HepG2 (cell line): ENCODE data around the gene PPP2R2C. TPM values are rescaled to one million over a fixed set of nuclear protein-coding genes. Genes with fewer than 3 reads are reported as not detected.

Experiments
- ARNT ChIP-seq: fragments of 450-650 bp; IDR thresholded peaks from 2 replicates; pipeline ENCODE4 v1.6.1; 2017
- ATF5 ChIP-seq: sonication (generic); formaldehyde crosslinking; IDR thresholded peaks from 2 replicates; pipeline ENCODE4 v1.4.0; 2020; ENCODE audit warnings: mild to moderate bottlenecking, low read depth, missing genetic modification reagents
- CENPT ChIP-seq: sonication (generic); formaldehyde crosslinking; IDR thresholded peaks from 2 replicates; pipeline ENCODE4 v1.8.0; 2022; ENCODE audit warnings: low read depth, mild to moderate bottlenecking, moderate library complexity, missing genetic modification reagents
- E2F1 ChIP-seq: sonication (generic); formaldehyde crosslinking; IDR thresholded peaks from 2 replicates; pipeline ENCODE4 v1.5.0; 2020; ENCODE audit warnings: missing genetic modification reagents
- KDM5B ChIP-seq: sonication (generic); formaldehyde crosslinking; IDR thresholded peaks from 2 replicates; pipeline ENCODE4 v1.4.0; 2020; ENCODE audit warnings: missing genetic modification reagents, mild to moderate bottlenecking, borderline replicate concordance
- KLF13 ChIP-seq: sonication (generic); formaldehyde crosslinking; IDR thresholded peaks from 2 replicates; pipeline ENCODE4 v1.4.0; 2020; ENCODE audit warnings: mild to moderate bottlenecking, missing genetic modification reagents
- NBN ChIP-seq: fragments of 450-650 bp; conservative IDR thresholded peaks from 2 replicates; pipeline ENCODE4 v1.6.1; 2017
- YY1 ChIP-seq: IDR thresholded peaks from 2 replicates; pipeline ENCODE4 v1.6.1; 2011; ENCODE audit warnings: low read length, low read depth, moderate library complexity, mild to moderate bottlenecking; ENCODE audit not compliant: insufficient read depth, insufficient replicate concordance
- ZNF12 ChIP-seq: sonication (generic); formaldehyde crosslinking; IDR thresholded peaks from 2 replicates; pipeline ENCODE4 v1.5.0; 2020; ENCODE audit warnings: missing genetic modification reagents
- ZNF142 ChIP-seq: sonication (generic); formaldehyde crosslinking; IDR thresholded peaks from 2 replicates; pipeline ENCODE4 v1.4.0; 2020; ENCODE audit warnings: missing genetic modification reagents
- ZNF773 ChIP-seq: sonication (generic); formaldehyde crosslinking; IDR thresholded peaks from 2 replicates; pipeline ENCODE4 v1.4.0; 2020; ENCODE audit warnings: missing genetic modification reagents, borderline replicate concordance
- ZSCAN25 ChIP-seq: sonication (generic); formaldehyde crosslinking; IDR thresholded peaks from 2 replicates; pipeline ENCODE4 v1.8.0; 2022; ENCODE audit warnings: mild to moderate bottlenecking, missing genetic modification reagents
- polyA plus RNA-seq, 8 experiments: library from polyadenylated mRNA; depleted of rRNA in 3 of 8; stranded (reverse) in 7 of 8; unstranded in 1 of 8; fragments of >200 nt; fragmentation: Illumina TruSeq in 4 of 8; extraction: Trizol in 4 of 8; gene quantifications; 2 replicates each; pipeline versions ENCODE4 v1.2.1 to v1.2.3, GENCODE V29; 2011 to 2016; ENCODE audit warnings: low read depth in 4 of 8, missing spikeins in 1 of 8, mixed read lengths in 1 of 8; ENCODE audit not compliant: insufficient read depth in 1 of 8
- total RNA-seq, 5 experiments: library from RNA; depleted of rRNA; stranded (reverse); fragments of >200 nt; fragmentation: Illumina TruSeq; extraction: Trizol; gene quantifications; 2 replicates each; pipeline ENCODE4 v1.2.3, GENCODE V29; 2016; ENCODE audit warnings: low read depth in 1 of 5
- TF ChIP-seq, protein P1 (sequence below): sonication (generic); formaldehyde crosslinking; IDR thresholded peaks from 2 replicates; pipeline ENCODE4 v1.4.0; 2020; ENCODE audit warnings: mild to moderate bottlenecking, missing genetic modification reagents, borderline replicate concordance
- TF ChIP-seq, protein P2 (sequence below): fragments of 450-650 bp; IDR thresholded peaks from 2 replicates; pipeline ENCODE4 v1.6.1; 2017

The PPP2R2C gene
- total and polyA plus RNA-seq, 2 of the 13 experiments (the other 11 are each of a cell fraction or from before 2014, with no cell fraction given) = 0.60 to 8.6 TPM

DNA sequence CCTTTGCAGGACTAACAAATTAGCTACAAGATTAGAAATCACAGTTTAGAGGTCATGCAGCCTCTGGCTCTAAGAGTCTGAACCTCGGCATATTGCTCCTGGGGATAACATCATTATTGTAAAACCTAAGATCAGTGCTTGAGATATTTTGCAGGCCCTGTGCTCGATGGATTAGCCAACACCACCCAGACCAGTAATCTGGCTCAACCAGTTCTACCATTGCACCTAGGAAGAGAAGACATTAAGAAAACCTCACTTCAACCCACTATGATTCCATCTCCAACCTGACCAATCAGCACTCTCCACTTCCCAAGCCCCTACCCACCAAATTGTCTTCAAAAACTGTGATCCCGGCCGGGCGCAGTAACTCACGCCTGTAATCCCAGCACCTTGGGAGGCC is 159.2 kb downstream of the PPP2R2C start (continued):
- TF ChIP-seq, protein P1, sequence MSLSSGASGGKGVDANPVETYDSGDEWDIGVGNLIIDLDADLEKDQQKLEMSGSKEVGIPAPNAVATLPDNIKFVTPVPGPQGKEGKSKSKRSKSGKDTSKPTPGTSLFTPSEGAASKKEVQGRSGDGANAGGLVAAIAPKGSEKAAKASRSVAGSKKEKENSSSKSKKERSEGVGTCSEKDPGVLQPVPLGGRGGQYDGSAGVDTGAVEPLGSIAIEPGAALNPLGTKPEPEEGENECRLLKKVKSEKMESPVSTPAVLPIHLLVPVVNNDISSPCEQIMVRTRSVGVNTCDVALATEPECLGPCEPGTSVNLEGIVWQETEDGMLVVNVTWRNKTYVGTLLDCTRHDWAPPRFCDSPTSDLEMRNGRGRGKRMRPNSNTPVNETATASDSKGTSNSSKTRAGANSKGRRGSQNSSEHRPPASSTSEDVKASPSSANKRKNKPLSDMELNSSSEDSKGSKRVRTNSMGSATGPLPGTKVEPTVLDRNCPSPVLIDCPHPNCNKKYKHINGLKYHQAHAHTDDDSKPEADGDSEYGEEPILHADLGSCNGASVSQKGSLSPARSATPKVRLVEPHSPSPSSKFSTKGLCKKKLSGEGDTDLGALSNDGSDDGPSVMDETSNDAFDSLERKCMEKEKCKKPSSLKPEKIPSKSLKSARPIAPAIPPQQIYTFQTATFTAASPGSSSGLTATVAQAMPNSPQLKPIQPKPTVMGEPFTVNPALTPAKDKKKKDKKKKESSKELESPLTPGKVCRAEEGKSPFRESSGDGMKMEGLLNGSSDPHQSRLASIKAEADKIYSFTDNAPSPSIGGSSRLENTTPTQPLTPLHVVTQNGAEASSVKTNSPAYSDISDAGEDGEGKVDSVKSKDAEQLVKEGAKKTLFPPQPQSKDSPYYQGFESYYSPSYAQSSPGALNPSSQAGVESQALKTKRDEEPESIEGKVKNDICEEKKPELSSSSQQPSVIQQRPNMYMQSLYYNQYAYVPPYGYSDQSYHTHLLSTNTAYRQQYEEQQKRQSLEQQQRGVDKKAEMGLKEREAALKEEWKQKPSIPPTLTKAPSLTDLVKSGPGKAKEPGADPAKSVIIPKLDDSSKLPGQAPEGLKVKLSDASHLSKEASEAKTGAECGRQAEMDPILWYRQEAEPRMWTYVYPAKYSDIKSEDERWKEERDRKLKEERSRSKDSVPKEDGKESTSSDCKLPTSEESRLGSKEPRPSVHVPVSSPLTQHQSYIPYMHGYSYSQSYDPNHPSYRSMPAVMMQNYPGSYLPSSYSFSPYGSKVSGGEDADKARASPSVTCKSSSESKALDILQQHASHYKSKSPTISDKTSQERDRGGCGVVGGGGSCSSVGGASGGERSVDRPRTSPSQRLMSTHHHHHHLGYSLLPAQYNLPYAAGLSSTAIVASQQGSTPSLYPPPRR (CRISPR knock-in tag) = no peak
- TF ChIP-seq KDM5B (CRISPR knock-in tag) (no peak), ARNT (no peak), ZNF773 (CRISPR knock-in tag) (no peak), KLF13 (no peak), ZSCAN25 (CRISPR knock-in tag) (no peak), ZNF12 (no peak), YY1 (no peak), ATF5 (CRISPR knock-in tag) (no peak), E2F1 (CRISPR knock-in tag) (no peak), CENPT (CRISPR knock-in tag) (no peak), NBN (no peak), ZNF142 (CRISPR knock-in tag) (no peak)
- TF ChIP-seq, protein P2, sequence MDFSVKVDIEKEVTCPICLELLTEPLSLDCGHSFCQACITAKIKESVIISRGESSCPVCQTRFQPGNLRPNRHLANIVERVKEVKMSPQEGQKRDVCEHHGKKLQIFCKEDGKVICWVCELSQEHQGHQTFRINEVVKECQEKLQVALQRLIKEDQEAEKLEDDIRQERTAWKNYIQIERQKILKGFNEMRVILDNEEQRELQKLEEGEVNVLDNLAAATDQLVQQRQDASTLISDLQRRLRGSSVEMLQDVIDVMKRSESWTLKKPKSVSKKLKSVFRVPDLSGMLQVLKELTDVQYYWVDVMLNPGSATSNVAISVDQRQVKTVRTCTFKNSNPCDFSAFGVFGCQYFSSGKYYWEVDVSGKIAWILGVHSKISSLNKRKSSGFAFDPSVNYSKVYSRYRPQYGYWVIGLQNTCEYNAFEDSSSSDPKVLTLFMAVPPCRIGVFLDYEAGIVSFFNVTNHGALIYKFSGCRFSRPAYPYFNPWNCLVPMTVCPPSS = no peak
- TF ChIP-seq, all 625 proteins: peak for 0
